Transverse colon (tissue), 4 donors: Measurements from ENCODE around the gene AS3MT. TPM values are rescaled to one million over a fixed set of nuclear protein-coding genes. Genes with fewer than 3 reads are reported as not detected.

ENCODE experiments used
- DNase-seq: peaks from one replicate; pipeline ENCODE4 v3.0.0-alpha.2; 2019
- H3K27ac ChIP-seq, 4 donors: fragments of 200-600 bp; sonication (generic); 2 replicates each; pipeline ENCODE4 v1.5.1; 2016 to 2018; ENCODE audit warnings: inconsistent platforms in 4 of 4
- H3K27me3 ChIP-seq: fragments of 200-600 bp; sonication (generic); 2 replicates; pipeline ENCODE4 v1.5.1; 2017; ENCODE audit warnings: inconsistent platforms
- H3K36me3 ChIP-seq, 4 donors: fragments of 200-600 bp; sonication (generic); 2 replicates each; pipeline ENCODE4 v1.5.1; 2017 to 2019; ENCODE audit warnings: inconsistent platforms in 4 of 4
- H3K4me1 ChIP-seq, 4 donors: fragments of 200-600 bp; sonication (generic); 2 replicates each; pipeline ENCODE4 v1.5.1; 2017 to 2020; ENCODE audit warnings: inconsistent platforms in 4 of 4
- H3K4me3 ChIP-seq, 4 donors: fragments of 200-600 bp; sonication (generic); 1 replicate in 1 of 4; 2 replicates in 3 of 4; pipeline versions ENCODE4 v1.5.1 to v1.6.1; 2017 to 2019; ENCODE audit warnings: inconsistent platforms in 4 of 4
- H3K9me3 ChIP-seq, 2 donors: fragments of 200-600 bp; sonication (generic); 2 replicates each; pipeline ENCODE4 v1.5.1; 2017 to 2019; ENCODE audit warnings: inconsistent platforms in 2 of 2
- EP300 ChIP-seq: sonication (generic); formaldehyde crosslinking; IDR thresholded peaks from one replicate; pipeline ENCODE4 v1.6.1; 2017; ENCODE audit warnings: antibody characterized with exemption, low read depth
- POLR2A ChIP-seq: fragments of 450-650 bp; IDR thresholded peaks from one replicate; pipeline ENCODE4 v1.6.1; 2016; ENCODE audit warnings: antibody characterized with exemption, mild to moderate bottlenecking, moderate library complexity
- POLR2AphosphoS5 ChIP-seq, 3 donors: sonication (generic); formaldehyde crosslinking; IDR thresholded peaks; one replicate each; pipeline ENCODE4 v1.6.1; 2016; ENCODE audit warnings: antibody characterized with exemption in 3 of 3
- WGBS, 2 donors: methylation state at CpG; one replicate each; pipeline ENCODE4 v1.1.5; 2018; ENCODE audit warnings: low coverage in 1 of 2; 5-methylcytosine and 5-hydroxymethylcytosine counted together
- in situ Hi-C, 4 donors: fragments of 200-750 bp; cut with MboI; loops; one replicate each; pipeline versions ENCODE4 v1.15.0 to v1.15.1; 2017; ENCODE audit warnings: low sequenced_read_pairs in 3 of 4, low pct_ligation_motif_present in 1 of 4, low pct_unique_long_range_greater_than_20kb in 1 of 4
- intact Hi-C: fragments of 100-400 bp; cut with DNase I; formaldehyde crosslinking; loops from one replicate; pipeline ENCODE4 v1.15.1; 2023; ENCODE audit warnings: low total_unique reads
- total RNA-seq, 4 donors: library from RNA; depleted of rRNA; stranded (reverse); fragments of >200 nt; gene quantifications; one replicate each; pipeline ENCODE4 v1.1.0, GENCODE V29; 2016
- TF ChIP-seq, protein P1 (sequence below), 5 experiments: fragments of 200-600 bp in 3 of 5; fragments of 450-650 bp in 2 of 5; sonication (generic) in 3 of 5; IDR thresholded peaks; 1 replicate in 2 of 5; 2 replicates in 3 of 5; pipeline ENCODE4 v1.5.1; 2016 to 2017; ENCODE audit warnings: antibody characterized with exemption in 5 of 5, inconsistent platforms in 3 of 5, mild to moderate bottlenecking in 2 of 5, moderate library complexity in 1 of 5

Gene AS3MT
- total RNA-seq, 4 donors from 2014 or later = 0.96 to 3.4 (median 2.9) TPM; not detected in 1

DNA sequence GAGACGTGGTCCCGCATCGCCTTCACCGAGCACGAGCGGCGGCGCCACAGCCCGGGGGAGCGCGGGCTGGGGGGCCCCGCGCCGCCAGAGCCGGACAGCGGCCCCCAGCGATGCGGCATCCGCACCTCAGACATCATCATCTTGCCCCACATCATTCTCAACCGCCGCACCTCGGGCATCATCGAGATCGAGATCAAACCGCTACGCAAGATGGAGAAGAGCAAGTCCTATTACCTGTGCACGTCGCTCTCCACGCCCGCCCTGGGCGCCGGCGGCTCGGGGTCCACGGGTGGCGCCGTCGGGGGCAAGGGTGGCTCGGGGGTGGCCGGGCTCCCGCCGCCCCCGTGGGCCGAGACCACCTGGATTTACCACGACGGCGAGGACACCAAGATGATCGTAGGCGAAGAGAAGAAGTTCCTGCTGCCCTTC, 49.6 kb downstream of the AS3MT start:
- WGBS, 2 donors = 1% methylated on average over 37 of the region's 49 CpGs; no CpG with 5 or more reads in 1 of the 2 donors

DNA sequence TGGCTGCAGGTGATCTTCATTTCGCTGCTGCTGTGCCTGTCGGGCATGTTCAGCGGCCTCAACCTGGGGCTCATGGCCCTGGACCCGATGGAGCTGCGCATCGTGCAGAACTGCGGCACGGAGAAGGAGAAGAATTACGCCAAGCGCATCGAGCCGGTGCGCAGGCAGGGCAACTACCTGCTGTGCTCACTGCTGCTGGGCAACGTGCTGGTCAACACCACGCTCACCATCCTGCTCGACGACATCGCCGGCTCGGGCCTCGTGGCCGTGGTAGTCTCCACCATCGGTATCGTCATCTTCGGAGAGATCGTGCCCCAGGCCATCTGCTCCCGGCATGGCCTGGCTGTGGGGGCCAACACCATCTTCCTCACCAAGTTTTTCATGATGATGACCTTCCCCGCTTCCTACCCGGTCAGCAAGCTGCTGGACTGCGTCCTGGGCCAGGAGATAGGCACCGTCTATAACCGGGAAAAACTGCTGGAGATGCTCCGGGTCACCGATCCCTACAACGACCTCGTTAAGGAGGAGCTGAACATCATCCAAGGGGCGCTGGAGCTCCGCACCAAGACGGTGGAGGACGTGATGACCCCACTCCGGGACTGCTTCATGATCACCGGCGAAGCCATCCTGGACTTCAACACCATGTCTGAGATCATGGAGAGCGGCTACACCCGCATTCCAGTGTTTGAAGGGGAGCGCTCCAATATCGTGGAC, 50.1 kb downstream of the AS3MT start:
- H3K4me3 ChIP-seq = peak overlapping the region; percentile 71 to 94 (median 88)
- intact Hi-C loops (loop anchor here (5.0 kb wide), 1 partner anchor 323 kb away; no protein-coding TSS in a partner anchor), in situ Hi-C loops (loop anchor here (5.0 to 25.0 kb wide), 5 partner anchors 145 to 325 kb away; partner anchors contain the start of gene RPEL1 (in 3 of the 4))
- no peak for TF ChIP-seq POLR2A
- no peak for TF ChIP-seq POLR2AphosphoS5 (IDR thresholded peaks at IDR 0.05)
- TF ChIP-seq EP300 = no peak
- TF ChIP-seq, protein P1, sequence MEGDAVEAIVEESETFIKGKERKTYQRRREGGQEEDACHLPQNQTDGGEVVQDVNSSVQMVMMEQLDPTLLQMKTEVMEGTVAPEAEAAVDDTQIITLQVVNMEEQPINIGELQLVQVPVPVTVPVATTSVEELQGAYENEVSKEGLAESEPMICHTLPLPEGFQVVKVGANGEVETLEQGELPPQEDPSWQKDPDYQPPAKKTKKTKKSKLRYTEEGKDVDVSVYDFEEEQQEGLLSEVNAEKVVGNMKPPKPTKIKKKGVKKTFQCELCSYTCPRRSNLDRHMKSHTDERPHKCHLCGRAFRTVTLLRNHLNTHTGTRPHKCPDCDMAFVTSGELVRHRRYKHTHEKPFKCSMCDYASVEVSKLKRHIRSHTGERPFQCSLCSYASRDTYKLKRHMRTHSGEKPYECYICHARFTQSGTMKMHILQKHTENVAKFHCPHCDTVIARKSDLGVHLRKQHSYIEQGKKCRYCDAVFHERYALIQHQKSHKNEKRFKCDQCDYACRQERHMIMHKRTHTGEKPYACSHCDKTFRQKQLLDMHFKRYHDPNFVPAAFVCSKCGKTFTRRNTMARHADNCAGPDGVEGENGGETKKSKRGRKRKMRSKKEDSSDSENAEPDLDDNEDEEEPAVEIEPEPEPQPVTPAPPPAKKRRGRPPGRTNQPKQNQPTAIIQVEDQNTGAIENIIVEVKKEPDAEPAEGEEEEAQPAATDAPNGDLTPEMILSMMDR (IDR thresholded peaks at IDR 0.05) = no peak
- peak overlapping the region; percentile 86 to 92 (median 92) for H3K27ac ChIP-seq
- peak; percentile 21 for DNase-seq
- peaks cover 5 to 61% (median 41%) of the 10 kb centered on the region in 4 donors for H3K4me1 ChIP-seq
- no peaks in the 10 kb centered on the region for H3K27me3 ChIP-seq
- no peaks in the 10 kb centered on the region for H3K9me3 ChIP-seq
- WGBS, 2 donors = 53 to 100% methylated on average over 1 to 46 of the region's 47 CpGs
- no peaks in the 10 kb centered on the region for H3K36me3 ChIP-seq

More for the DNA sequence above, 49.6 kb downstream of the AS3MT start:
- Histone ChIP-seq H3K27ac (peak overlapping the region; percentile 86 to 92 (median 92)), H3K4me3 (peak overlapping the region; percentile 71 to 94 (median 88)), H3K9me3 (no peaks in the 10 kb centered on the region), H3K36me3 (no peaks in the 10 kb centered on the region), H3K27me3 (no peaks in the 10 kb centered on the region), H3K4me1 (peaks cover 5 to 56% (median 38%) of the 10 kb centered on the region in 4 donors)
- peak; percentile 30 for DNase-seq
- intact Hi-C loops = loop anchor here (5.0 kb wide), 1 partner anchor 323 kb away; no protein-coding TSS in a partner anchor
- in situ Hi-C loops = loop anchor here (5.0 to 25.0 kb wide), 5 partner anchors 146 to 326 kb away; partner anchors contain the start of gene RPEL1 (in 3 of the 4)
- TF ChIP-seq, protein P1 (IDR thresholded peaks at IDR 0.05) = no peak
- TF ChIP-seq POLR2AphosphoS5 (IDR thresholded peaks at IDR 0.05) (no peak), POLR2A (no peak)

DNA sequence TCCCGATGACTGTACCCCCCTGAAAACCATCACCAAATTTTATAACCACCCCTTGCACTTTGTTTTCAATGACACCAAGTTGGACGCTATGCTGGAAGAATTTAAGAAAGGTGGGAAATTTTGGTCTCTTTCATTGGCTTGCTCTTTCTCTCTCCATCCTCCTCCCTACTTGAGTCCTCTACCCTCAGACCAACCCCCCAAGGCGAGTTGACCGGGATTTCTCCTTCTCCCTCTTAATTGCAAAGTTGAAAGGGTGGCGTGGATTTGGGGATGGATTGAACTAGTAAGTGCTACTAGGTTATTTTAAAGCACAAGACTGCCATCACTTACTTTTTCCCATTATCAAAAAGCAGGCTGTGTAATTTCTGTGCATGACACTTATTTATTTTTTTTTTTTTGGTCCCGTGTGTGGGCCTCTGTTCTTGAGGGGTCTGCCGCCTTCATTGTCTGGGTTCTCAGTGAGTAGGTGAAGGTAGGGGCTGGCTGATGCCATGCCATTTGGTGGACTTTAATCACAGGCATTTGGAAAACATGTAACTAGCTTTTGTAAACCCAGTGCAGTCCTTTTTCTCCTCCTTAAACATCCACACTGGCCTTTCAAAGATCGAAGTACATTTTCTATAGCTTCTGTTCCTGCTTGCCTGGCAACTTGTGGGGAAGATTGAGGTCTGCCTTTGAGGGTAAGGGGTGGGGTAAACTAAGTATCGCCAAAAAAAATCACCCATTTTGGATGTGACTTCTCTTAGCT, 50.9 kb downstream of the AS3MT start:
- in situ Hi-C loops (loop anchor here (5.0 to 25.0 kb wide), 6 partner anchors 135 to 325 kb away; partner anchors contain the start of gene RPEL1 (in 3 of the 4)), intact Hi-C loops (loop anchor here (5.0 kb wide), 1 partner anchor 322 kb away; no protein-coding TSS in a partner anchor)
- no peaks in the 10 kb centered on the region for H3K36me3 ChIP-seq
- WGBS, 2 donors = 57 to 70% methylated on average over 6 to 9 of the region's 9 CpGs
- peak overlapping the region in 2 of 4 donors; percentile 7 to 26 for H3K27ac ChIP-seq
- no peaks in the 10 kb centered on the region for H3K9me3 ChIP-seq
- TF ChIP-seq POLR2A (no peak), POLR2AphosphoS5 (IDR thresholded peaks at IDR 0.05) (no peak), EP300 (no peak)
- TF ChIP-seq, protein P1 (IDR thresholded peaks at IDR 0.05) = no peak
- H3K4me3 ChIP-seq = peak overlapping the region; percentile 4 to 91 (median 78)
- peaks cover 5 to 61% (median 41%) of the 10 kb centered on the region in 4 donors for H3K4me1 ChIP-seq
- H3K27me3 ChIP-seq = no peaks in the 10 kb centered on the region
- DNase-seq = no peak

DNA sequence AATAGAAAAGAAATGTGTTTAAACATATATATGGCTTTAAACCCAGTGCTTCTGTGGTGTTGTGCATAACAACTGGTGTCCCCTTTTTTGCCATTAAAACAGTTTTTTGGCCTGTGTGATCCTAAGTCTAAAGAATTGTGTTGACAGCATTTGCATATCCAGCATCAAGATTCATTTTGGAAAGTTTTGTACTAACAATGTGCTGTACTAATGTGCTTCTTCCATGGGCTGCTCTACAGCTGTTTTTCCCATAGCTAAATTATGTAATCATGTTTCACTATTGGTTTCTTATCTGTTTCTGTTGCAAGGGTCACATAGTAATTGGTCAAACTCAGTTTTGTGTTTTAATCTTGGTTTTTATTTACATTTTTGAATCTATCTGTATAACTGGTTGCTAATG, 54.3 kb downstream of the AS3MT start:
- Histone ChIP-seq H3K36me3 (no peaks in the 10 kb centered on the region), H3K27me3 (no peaks in the 10 kb centered on the region), H3K27ac (peak overlapping the region; percentile 5 to 57 (median 53)), H3K4me1 (peaks cover 5 to 71% (median 42%) of the 10 kb centered on the region in 4 donors), H3K4me3 (no peak overlapping the region), H3K9me3 (no peaks in the 10 kb centered on the region)
- intact Hi-C loops = no loop called here
- DNase-seq = no peak
- in situ Hi-C loops = loop anchor here in 2 of 4 donors (10.0 to 25.0 kb wide), 2 partner anchors 131 to 314 kb away; partner anchors contain the start of gene RPEL1 (in 1 of the 2)
- no peak for TF ChIP-seq EP300
